A549 (cell line): Measurements from ENCODE around the gene SLITRK1.

Experiments used
- CHD4 ChIP-seq: fragments of 200-600 bp; sonication (generic); IDR thresholded peaks from 2 replicates; pipeline ENCODE4 v1.6.1; 2016; ENCODE audit warnings: antibody characterized with exemption, mild to moderate bottlenecking, borderline replicate concordance
- EP300 ChIP-seq, 2 experiments: fragments of >200 bp; sonication (Bioruptor Twin); formaldehyde crosslinking; IDR thresholded peaks; 2 replicates in 1 of 2; 3 replicates in 1 of 2; pipeline ENCODE4 v1.6.1; 2016 to 2017
- POLR2AphosphoS2 ChIP-seq: conservative IDR thresholded peaks from 2 replicates; pipeline ENCODE4 v1.6.1; 2012; ENCODE audit warnings: low read length, improper control_type of control experiment, inconsistent platforms

GRCh38 chr13:83879431-83880171 lies 2.7 kb downstream of the SLITRK1 start:
- no peak for TF ChIP-seq EP300 (IDR thresholded peaks at IDR 0.05)
- no peak for TF ChIP-seq CHD4
- TF ChIP-seq POLR2AphosphoS2 = no peak
